HG03060 (cell line): ENCODE measurements around the gene TDRD3.

ENCODE experiments used
- ATAC-seq: cut with Tn5 transposase; IDR thresholded peaks from one replicate; pipeline ENCODE4 v1.9.1; 2021; ENCODE audit warnings: low read depth, moderate number of reproducible peaks; ENCODE audit not compliant: unreplicated experiment

The TDRD3 gene

GRCh38 chr13:60448907-60449510, 52.0 kb downstream of the TDRD3 start:
- ATAC-seq, result no peak

DNA sequence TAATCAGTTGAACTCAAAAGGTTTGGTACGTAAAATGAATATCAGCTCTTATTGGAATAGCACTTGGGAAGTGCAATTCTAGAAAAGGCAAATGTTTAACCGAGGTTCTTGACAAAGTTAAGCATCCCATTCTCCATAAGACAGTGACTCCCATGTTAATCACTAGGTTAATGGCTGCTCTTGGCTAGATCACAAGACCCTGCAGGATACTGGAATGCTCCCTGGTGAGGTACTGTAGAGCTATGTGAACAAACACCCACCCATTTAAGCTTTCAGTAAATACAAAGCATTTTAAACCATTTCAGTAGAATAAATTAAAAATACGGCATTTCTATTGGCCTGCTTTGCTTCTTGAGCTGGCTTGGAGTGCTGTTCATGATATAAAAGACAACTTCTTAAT, 56.5 kb downstream of the TDRD3 start:
- no peak for ATAC-seq

DNA sequence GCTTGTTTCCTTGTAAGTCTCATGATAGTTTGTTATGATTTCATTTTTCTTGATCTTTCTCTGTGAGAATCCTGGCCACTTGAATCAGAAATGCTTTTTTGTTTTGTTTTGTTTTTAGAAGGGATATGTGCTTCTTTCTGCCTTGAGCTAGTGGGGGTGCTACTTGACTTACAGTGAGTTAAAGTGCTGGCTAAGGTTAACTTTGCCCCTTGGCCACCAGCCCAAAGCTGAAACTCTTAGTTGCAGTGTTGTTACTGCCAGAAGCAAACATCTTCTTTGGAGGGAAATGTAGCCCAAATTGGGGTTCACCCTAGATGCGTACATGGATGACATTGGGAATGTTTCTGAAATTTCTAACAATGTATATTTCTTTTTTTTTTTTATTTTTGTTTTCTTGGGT, 57.4 kb downstream of the TDRD3 start:
- ATAC-seq, result no peak

DNA sequence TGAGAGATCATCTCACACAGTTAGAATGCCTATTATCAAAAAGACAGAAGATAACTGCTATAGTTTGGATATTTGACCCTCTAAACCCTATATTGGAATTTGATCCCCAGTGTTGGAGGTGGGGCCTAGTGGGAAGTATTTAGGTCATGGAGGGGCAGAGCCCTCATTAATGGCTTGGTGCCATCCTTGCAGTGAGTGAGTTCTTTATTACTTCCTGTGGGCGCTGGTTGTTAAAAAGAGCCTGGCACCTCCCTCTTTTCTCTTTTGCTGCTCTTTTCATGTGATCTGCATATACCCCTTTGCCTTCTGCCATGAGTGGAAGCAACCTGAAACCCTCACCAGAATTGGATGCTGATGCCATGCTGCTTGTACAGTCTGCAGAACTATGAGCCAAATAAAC, 66.8 kb downstream of the TDRD3 start:
- ATAC-seq, result no peak

- ATAC-seq, result no peak
Observed at GRCh38 chr13:60467098-60467497, 70.1 kb downstream of the TDRD3 start.

- ATAC-seq, result no peak
Observed at GRCh38 chr13:60479273-60479672, 82.3 kb downstream of the TDRD3 start.

DNA sequence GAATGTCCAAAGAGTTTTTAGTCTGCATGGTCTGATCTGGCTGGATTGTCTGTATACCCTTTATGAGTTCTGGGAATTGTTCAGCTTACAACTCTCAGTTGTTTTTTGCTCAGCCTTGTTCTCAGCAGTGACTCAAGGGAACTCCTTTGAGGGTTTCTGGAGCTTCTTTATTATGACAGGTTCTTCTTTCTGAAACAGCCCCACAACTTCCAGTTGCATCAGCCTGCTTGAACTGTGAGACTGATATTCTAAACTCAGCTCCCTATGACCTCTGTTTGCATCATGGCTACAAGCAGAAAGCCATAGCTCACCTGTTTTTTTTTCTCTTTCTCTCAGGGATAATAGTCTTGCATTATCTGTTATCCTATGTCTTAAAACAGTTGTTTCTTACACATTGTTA, 85.0 kb downstream of the TDRD3 start:
- ATAC-seq, result no peak

GRCh38 chr13:60484865-60485264, 87.8 kb downstream of the TDRD3 start:
- ATAC-seq, result no peak

- no peak for ATAC-seq
Observed at GRCh38 chr13:60491531-60491930, 94.5 kb downstream of the TDRD3 start.

DNA sequence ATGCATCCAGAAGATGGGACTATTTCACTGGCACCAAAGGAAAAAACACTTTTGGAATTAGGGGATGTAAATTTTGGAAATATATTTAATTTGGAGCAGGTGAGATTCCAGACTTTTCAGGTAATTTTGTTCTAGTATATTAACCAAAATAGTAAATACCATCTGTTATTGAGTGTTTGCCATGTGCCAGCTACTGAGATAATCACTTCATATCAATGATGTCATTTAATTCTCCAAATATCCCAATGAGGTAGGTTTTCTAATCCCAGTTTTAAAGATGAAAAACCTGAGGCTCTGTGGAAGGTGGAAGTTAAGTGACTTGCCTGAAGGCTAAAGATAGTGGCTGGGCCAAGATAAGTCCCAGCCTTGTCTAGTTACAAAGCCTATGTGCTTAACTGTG, 95.2 kb downstream of the TDRD3 start:
- no peak for ATAC-seq

GRCh38 chr13:60494296-60494695, 97.3 kb downstream of the TDRD3 start:
- no peak for ATAC-seq

DNA sequence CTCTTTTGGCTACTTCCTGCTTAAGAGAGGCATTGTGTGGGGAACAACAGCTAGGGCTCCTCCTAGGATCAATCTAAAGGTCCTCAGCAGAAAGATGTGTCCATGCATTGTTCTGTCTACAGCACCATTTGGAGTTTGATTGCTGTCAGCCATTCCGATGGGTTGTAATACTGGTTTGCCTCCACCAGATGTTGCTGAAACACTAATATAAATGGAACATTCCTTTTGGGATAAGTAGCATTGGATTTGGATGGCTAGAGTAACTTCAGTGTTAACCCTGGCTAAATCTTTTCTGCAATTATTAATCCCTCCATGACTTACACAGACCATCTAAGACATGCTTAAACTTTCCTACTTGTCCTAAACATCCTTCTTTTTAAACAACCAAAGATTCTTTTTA, 104.2 kb downstream of the TDRD3 start:
- no peak for ATAC-seq

DNA sequence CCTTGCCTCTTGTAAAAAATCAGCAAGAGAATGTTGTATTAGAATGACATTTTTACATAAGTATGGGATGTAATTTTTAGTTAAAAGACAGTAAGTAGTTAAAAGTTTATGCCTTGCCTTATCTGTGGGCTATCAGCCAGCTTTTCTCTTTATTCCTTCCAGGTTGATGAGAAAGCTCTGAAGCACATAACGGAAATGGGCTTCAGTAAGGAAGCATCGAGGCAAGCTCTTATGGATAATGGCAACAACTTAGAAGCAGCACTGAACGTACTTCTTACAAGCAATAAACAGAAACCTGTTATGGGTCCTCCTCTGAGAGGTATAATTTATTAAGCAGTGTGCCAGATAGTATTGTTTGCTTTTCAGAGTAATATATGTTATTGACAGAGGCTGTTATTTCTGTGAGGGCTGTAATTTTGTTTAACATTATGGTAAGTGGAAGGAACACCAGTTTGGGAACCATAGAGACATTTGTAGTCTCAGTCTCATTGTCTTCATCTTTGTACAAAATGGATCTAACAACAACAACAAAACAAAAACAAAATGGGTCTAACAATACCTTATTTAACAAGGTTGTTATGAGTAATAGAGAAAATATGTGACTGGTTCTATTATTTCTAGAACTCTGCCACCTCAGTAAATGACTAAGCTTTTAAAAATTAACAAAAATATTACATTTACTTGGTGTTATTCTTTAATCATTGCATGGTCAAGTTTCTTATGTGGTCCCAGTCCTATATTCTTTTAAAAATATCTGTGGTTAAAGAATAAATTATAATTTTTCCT, 112.8 kb downstream of the TDRD3 start:
- no peak for ATAC-seq

GRCh38 chr13:60511637-60512036, 114.6 kb downstream of the TDRD3 start:
- no peak for ATAC-seq

DNA sequence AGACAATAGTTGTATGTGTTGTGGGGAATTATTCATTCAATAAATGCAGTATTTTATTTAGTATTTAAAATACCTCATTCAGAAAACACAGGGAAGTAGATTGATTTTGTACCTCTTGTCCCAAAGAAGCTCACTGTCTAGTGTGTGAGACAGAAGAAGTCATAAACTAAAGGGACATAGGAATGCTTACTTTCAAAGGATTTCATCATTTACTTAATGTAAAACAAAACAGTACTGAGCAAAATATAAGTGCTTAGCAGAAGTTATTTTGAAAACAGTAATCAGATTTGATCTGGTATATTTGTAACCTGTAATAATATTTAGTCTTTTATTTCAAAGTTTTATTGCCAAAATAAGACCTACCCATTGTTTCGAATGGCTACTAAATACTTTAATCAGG, 117.9 kb downstream of the TDRD3 start:
- no peak for ATAC-seq

DNA sequence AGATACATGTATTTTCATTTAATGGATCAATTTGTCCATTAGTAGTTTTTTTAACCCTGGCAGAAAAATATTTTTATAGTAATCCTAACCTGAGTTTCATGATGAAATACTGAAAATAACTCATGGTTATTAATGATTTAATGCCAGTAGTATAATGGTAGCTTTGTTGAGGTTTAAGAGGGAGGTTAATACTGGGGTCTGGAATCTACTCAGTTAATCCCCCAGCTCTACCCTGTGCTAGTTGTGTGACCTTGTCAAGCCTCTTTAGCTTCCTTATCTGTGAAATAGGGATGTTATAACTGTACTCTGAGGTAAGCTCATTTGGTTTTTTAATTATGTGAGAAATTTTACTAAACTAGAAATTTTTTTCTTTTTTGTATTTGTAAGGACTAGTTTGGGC, 122.5 kb downstream of the TDRD3 start:
- ATAC-seq, result no peak

DNA sequence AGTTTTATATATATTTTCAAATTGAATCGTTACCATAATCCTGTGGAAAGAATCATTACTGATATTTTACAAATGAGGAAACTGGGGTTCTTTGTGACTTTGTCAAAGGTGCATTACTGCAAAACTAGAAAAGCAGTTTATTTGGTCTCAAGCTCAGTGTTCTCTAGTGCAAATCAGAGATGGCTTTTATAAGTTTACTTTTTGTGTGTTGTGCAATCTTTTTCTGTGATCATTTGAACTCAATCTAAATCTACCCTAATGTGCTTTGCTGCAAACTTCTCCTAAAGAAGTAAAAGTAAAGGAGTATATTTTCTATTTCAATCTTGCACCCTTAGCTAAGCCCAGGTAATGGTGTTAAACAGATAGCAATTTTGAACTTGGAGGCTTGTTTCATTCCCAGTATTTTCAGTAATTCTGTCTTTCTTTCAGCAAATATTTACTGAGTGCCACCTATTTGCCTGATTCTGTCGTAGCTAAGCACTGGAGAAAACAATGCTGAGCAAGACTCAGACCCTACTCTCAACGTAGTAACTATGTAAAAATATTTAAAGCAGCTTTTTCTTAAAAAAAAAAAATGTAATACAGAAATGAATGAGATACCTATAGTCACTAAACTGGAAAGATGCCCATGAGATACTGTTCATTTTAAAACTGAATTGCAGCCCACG, 124.0 kb downstream of the TDRD3 start:
- ATAC-seq, result no peak

DNA sequence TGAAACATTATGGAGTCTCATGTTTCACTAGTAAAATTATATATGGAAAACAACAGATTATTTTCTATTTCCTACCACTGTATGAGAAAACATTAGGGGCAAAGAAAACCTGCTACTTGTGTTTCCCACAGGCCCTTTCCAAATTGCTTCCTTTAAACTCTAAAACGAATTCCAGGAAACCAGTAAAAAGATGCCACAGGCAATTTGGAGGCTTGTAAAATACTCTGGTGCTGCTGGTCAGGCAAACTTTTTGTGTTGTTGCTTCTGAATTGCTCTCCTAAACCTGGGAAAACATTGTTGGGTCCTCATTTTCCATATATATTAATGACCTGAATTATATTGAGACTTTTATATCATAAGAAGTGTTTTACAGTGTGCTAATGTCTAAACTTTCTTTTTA, 141.5 kb downstream of the TDRD3 start:
- no peak for ATAC-seq

DNA sequence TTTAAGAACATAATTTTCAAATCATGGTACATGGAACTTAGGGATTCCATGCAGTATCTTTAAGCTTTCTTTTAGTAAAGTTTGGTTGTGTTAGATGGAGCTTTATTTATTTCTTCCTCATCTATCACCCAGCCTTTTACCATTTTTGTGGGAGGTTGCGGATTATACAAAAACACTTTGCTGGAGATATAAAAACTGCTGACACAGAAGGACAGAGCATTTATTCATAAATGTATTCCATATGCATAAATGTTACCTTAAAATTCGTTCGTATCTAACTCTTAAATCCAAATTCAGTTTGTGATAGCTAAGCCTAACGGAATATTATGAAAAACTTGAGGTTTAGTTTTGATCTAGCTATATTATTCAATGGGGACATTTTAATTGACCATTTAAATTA, 143.3 kb downstream of the TDRD3 start:
- ATAC-seq, result no peak

DNA sequence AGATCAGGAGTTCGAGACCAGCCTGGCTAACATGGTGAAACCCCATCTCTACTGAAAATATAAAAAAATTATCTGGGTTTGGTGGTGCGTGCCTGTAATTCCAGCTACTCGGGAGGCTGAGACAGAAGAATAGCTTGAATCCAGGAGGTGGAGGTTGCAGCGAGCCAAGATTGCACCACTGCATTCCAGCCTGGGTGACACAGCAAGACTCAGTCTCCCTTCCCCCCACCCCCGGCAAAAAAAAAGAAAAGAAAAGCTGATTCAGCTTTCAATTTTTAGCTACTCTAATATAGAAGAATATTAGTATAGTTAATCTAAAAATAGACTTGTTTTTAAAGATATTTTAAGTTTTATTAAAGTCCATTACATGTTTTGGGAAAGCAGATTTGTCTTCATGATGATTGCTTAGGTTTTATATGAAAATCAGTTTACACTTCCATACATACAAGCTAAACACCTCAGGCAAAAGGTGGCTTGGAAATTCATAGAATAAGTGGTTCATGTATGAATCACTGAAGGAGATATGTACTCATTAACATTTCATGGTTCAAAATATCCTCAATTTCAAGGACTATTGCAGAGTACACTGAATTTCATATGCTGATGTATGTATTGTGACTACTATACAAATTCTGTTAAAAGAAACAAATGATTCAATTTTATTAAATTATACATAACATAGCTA, 165.2 kb downstream of the TDRD3 start:
- ATAC-seq, result no peak

DNA sequence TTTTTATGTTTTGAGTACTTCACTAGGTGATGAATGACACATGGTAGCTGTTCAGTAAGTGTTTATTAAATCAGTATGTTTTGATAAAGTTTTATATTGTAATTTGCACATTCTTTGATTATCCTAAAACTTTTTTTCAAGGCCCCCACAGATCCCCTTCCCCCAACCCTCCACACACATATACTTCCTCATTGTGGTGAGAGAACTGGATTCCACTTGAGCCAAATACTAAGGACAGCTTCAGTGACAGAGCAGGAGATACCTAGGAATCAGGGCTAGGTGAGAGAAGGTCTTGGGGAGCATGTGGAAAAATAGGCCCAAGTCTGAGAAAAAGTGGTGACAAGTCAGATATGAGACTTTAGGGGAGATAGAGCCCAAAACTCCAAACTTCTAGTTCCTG, 174.6 kb downstream of the TDRD3 start:
- ATAC-seq, result no peak
